ENCODE measurements around the gene SOHLH1. TPM values are rescaled to one million over a fixed set of nuclear protein-coding genes. Genes with fewer than 3 reads are reported as not detected.

Gene SOHLH1
- total and polyA plus RNA-seq, 12 donors = not detected

GRCh38 chr9:135737840-135738521 is 38.7 kb upstream of the SOHLH1 start:
- Histone ChIP-seq H3K4me1 (no peaks in the 10 kb centered on the region), H3K27ac (no peak overlapping the region), H3K36me3 (no peaks in the 10 kb centered on the region), H3K4me3 (no peak overlapping the region), H3K9me3 (no peaks in the 10 kb centered on the region), H3K27me3 (peaks cover 6 to 62% (median 52%) of the 10 kb centered on the region in 7 donors)
- intact Hi-C loops (cut with DNase I) = no loop called here
- ATAC-seq (no peak), DNase-seq (no peak)
- 65 to 67% methylated on average over 15 to 16 of the region's 16 CpGs for WGBS, 2 donors
- TF ChIP-seq, protein P1, sequence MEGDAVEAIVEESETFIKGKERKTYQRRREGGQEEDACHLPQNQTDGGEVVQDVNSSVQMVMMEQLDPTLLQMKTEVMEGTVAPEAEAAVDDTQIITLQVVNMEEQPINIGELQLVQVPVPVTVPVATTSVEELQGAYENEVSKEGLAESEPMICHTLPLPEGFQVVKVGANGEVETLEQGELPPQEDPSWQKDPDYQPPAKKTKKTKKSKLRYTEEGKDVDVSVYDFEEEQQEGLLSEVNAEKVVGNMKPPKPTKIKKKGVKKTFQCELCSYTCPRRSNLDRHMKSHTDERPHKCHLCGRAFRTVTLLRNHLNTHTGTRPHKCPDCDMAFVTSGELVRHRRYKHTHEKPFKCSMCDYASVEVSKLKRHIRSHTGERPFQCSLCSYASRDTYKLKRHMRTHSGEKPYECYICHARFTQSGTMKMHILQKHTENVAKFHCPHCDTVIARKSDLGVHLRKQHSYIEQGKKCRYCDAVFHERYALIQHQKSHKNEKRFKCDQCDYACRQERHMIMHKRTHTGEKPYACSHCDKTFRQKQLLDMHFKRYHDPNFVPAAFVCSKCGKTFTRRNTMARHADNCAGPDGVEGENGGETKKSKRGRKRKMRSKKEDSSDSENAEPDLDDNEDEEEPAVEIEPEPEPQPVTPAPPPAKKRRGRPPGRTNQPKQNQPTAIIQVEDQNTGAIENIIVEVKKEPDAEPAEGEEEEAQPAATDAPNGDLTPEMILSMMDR (IDR thresholded peaks at IDR 0.05) = no peak

DNA sequence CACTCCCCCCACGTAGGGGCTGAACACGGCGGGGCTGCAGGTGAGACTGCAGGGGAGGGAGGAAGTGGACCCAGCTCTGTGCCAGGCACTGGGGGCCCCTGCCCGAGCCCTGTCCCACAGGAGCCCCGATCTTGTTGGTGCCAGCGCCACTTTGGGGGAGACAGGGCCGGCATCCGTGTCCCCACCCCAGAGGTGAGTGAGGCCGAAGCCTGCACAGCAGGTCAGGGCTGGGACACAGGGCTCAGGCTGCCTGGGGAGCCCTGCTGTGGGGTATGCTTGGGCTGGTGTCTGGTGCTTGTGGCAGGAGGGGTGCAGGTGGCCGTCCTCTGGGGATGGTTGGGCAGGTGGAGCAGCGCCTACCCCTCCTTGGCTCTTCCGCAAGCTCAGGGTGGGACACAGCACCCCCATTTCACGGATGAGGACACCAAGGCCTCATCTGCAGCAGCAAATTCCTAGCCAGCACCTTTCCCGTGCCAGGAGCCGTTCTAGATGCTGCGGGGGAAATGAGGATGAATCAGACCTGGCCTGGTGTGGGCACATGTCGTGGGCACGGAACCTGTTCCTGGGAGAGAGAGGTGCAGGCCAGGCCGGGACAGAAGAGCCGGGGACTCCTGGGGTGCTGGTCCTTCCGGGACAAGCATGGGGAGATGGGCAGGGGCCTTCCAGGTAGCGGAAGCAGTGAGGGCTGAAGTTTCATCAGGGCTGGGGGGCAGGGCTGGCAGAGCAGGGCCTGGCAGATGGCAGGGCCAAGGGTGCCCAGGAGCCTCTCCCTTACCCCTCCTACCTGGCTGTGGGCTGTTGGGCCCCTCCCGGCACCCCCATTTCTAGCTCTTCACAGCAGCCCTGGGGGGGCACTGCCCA is 37.9 kb upstream of the SOHLH1 start:
- no peaks in the 10 kb centered on the region for H3K36me3 ChIP-seq
- no peak for DNase-seq
- TF ChIP-seq, protein P1 (IDR thresholded peaks at IDR 0.05) = no peak
- no peak overlapping the region for H3K27ac ChIP-seq
- peaks cover 0 to 3% (median 0%) of the 10 kb centered on the region in 11 donors for H3K9me3 ChIP-seq
- peaks cover 6 to 62% (median 52%) of the 10 kb centered on the region in 7 donors for H3K27me3 ChIP-seq
- no peak for ATAC-seq
- WGBS, 2 donors = 60 to 63% methylated on average over 23 of the region's 23 CpGs
- no peaks in the 10 kb centered on the region for H3K4me1 ChIP-seq
- intact Hi-C loops (cut with DNase I) = no loop called here
- H3K4me3 ChIP-seq = no peak overlapping the region

GRCh38 chr9:135736272-135736978 is 37.1 kb upstream of the SOHLH1 start:
- DNase-seq (no peak), ATAC-seq (no peak)
- 5% methylated on average over 54 to 76 of the region's 78 CpGs for WGBS, 2 donors
- Histone ChIP-seq H3K9me3 (peaks cover 0 to 9% (median 2%) of the 10 kb centered on the region in 11 donors), H3K27ac (no peak overlapping the region), H3K4me3 (no peak overlapping the region), H3K4me1 (no peaks in the 10 kb centered on the region), H3K27me3 (peaks cover 6 to 62% (median 52%) of the 10 kb centered on the region in 7 donors), H3K36me3 (no peaks in the 10 kb centered on the region)
- intact Hi-C loops (cut with DNase I) = no loop called here
- TF ChIP-seq, protein P1 (IDR thresholded peaks at IDR 0.05) = no peak

DNA sequence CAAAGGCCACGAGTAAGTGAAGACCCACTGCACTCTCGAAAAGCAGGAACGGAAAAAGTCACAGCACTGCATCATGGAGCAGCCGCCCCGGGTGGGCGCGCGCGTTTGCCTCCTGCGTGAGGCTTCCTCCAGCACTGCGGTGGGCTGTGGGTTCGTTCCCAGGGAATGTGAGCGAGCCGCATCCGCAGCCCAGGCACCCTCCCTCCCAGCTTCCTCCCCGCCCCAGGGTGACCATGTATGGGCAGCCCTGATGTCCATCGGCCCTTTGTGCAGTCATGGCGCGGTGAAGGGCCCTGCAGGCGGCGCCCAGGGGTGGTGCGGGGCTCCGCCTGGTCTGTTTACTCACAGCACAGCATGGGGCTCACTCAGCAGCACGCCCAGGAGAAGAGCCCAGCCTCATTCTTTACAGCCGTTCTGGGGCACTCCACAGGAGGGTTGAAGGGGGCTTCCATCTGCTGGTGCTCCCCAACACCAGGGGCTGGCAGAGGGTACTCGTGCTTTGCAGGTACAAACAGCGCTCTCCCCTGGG is 35.4 kb upstream of the SOHLH1 start:
- peaks cover 0 to 21% (median 6%) of the 10 kb centered on the region in 11 donors for H3K9me3 ChIP-seq
- intact Hi-C loops (cut with DNase I) = no loop called here
- H3K4me1 ChIP-seq = no peaks in the 10 kb centered on the region
- no peak overlapping the region for H3K27ac ChIP-seq
- H3K4me3 ChIP-seq = no peak overlapping the region
- DNase-seq (no peak), ATAC-seq (no peak)
- TF ChIP-seq, protein P1 (IDR thresholded peaks at IDR 0.05) = no peak
- H3K36me3 ChIP-seq = no peaks in the 10 kb centered on the region
- WGBS, 2 donors = 82 to 83% methylated on average over 27 of the region's 27 CpGs
- H3K27me3 ChIP-seq = peaks cover 6 to 50% (median 46%) of the 10 kb centered on the region in 7 donors

Measured in heart right ventricle (tissue), 16 donors.